Measurements from ENCODE around the gene MED17.
A peak's percentile ranks its signal among the peaks of the same experiment; 100 is the strongest.
"Not testable (repeated sequence)": the region's sequence is repeated elsewhere in the genome, so short reads cannot be mapped to it uniquely, and the experiment has no call there.

MED17 gene

GRCh38 chr11:93784145-93784934, at the start of gene MED17:
TSS of gene MED17 (plus strand) at chr11:93784282. CDS start at chr11:93784514, 232 bp downstream.
- peak; percentile 78 for DNase-seq (ENCODE audit: low read depth)

- no peak for DNase-seq (ENCODE audit: low read depth)
These were observed 49.5 kb upstream of the MED17 start for GRCh38 chr11:93734427-93735222.

- no peak for DNase-seq (ENCODE audit: low read depth)
These were observed 48.5 kb upstream of the MED17 start for GRCh38 chr11:93735627-93736026.

GRCh38 chr11:93736129-93736528, 48.0 kb upstream of the MED17 start:
- DNase-seq (ENCODE audit: low read depth): no peak

- no peak for DNase-seq (ENCODE audit: low read depth)
These were observed 46.0 kb upstream of the MED17 start for GRCh38 chr11:93737904-93738612.

GRCh38 chr11:93738647-93739081, 45.4 kb upstream of the MED17 start:
- DNase-seq (ENCODE audit: low read depth): no peak

GRCh38 chr11:93740031-93740729, 43.9 kb upstream of the MED17 start:
- DNase-seq (ENCODE audit: low read depth): peak; percentile 7

- peak; percentile 40 for DNase-seq (ENCODE audit: low read depth)
These were observed 43.4 kb upstream of the MED17 start for GRCh38 chr11:93740730-93741093.

GRCh38 chr11:93741094-93741881, 42.8 kb upstream of the MED17 start, which contains the start of the genes C11orf54 and TAF1D:
TSS of gene C11orf54 (plus strand) at chr11:93741672. CDS start at chr11:93747394, 5,722 bp downstream.
TSS of gene TAF1D (minus strand) at chr11:93741495. CDS start at chr11:93739304, 2,191 bp downstream.
- DNase-seq (ENCODE audit: low read depth): peak; percentile 90

GRCh38 chr11:93741882-93742226, 42.2 kb upstream of the MED17 start:
- DNase-seq (ENCODE audit: low read depth): no peak

GRCh38 chr11:93743291-93743690, 40.8 kb upstream of the MED17 start:
- no peak for DNase-seq (ENCODE audit: low read depth)

- no peak for DNase-seq (ENCODE audit: low read depth)
These were observed 39.4 kb upstream of the MED17 start for GRCh38 chr11:93744669-93745004.

- not testable (repeated sequence) for DNase-seq (ENCODE audit: low read depth)
These were observed 38.9 kb upstream of the MED17 start for GRCh38 chr11:93745005-93745755.

- DNase-seq (ENCODE audit: low read depth): no peak
These were observed 38.0 kb upstream of the MED17 start for GRCh38 chr11:93746101-93746500.

GRCh38 chr11:93747122-93747521, 37.0 kb upstream of the MED17 start:
- DNase-seq (ENCODE audit: low read depth): no peak

GRCh38 chr11:93751001-93751400, 33.1 kb upstream of the MED17 start:
- DNase-seq (ENCODE audit: low read depth): no peak

GRCh38 chr11:93753241-93753640, 30.8 kb upstream of the MED17 start:
- DNase-seq (ENCODE audit: low read depth): no peak

GRCh38 chr11:93756748-93757147, 27.3 kb upstream of the MED17 start:
- no peak for DNase-seq (ENCODE audit: low read depth)

GRCh38 chr11:93757301-93757700, 26.8 kb upstream of the MED17 start:
- no peak for DNase-seq (ENCODE audit: low read depth)

All from stimulated activated CD8-positive, alpha-beta memory T cell treated with anti-CD3 and anti-CD28 coated beads, Interleukin-12 subunit alpha, Interleukin-12 subunit beta, amount 100 ng/mL, for 4 hours (primary cell).